ENCODE results near the gene SLC7A14.

The SLC7A14 gene

DNA sequence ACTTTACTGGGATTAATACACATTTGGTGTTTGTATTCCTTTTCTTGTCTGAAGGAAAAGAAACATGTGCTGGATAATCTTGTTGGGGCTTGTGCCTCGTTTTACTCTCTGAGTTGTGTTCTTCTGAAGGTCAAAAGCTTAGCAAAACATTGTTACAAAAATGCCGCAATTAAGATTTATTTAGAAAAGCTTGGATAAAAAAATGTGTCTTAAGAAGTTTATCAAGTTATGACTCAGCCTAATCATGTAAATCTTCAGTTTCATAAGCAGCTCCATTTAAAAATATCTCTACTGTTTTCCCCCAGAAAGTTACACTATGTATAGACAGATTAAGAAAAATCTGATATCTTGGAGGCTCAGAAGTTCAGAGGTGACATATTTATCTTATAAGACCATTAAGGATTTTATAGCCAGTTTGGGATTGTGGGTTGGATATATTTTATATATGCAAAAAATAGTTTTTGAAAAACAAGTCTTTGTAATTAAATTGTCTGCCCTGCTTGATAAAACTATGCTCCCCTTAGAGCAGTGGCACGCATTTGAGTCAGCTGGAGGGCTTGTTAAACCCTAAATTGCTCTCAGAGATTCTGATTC, 110.7 kb downstream of the SLC7A14 start:
- H3K36me3 ChIP-seq (ENCODE audit: insufficient read depth, low read length), result no peaks in the 10 kb centered on the region
- no peak for ATAC-seq (ENCODE audit: insufficient read depth, low read depth)
- DNase-seq, result no peak

DNA sequence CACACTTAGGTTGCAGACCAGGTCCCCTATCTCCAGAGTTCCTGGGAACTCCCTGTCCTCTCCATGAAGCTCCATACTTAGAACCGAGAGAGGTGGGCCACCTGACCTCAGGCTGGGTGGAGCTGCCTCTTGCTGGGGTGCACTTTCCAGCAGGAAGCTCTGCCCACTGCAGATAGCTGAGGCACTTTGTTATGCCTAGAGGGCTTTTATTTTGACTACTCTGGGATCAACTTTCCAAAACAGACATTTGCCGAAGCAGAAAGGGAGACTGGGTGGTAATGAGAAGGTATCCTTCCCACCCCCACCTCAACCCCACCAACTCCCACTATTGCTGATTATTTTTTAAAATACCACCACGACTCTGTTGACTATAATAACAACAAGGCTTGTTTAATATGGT, 112.5 kb downstream of the SLC7A14 start:
- Histone ChIP-seq H3K4me2 (ENCODE audit: insufficient read depth, low read length) (no peak overlapping the region), H3K27me3 (ENCODE audit: insufficient read depth, low read length, poor library complexity) (peaks cover 13% of the 10 kb centered on the region), H3K4me3 (ENCODE audit: low read depth in 1 of 2, low read length in 2 of 2) (no peak overlapping the region), H3K79me2 (ENCODE audit: insufficient read depth, low read length) (no peaks in the 10 kb centered on the region), H3K36me3 (ENCODE audit: insufficient read depth, low read length) (no peaks in the 10 kb centered on the region), H3K9me3 (ENCODE audit: insufficient read depth, low read length, severe bottlenecking) (no peaks in the 10 kb centered on the region), H4K20me1 (ENCODE audit: insufficient read depth, low read length) (no peaks in the 10 kb centered on the region), H2AFZ (ENCODE audit: low read depth, low read length) (no peak overlapping the region), H3K4me1 (ENCODE audit: insufficient read depth, low read length) (no peaks in the 10 kb centered on the region), H3K9ac (ENCODE audit: low read depth, low read length) (no peak overlapping the region), H3K27ac (ENCODE audit: low read length) (no peak overlapping the region)
- ATAC-seq (ENCODE audit: insufficient read depth, low read depth) (no peak), DNase-seq (no peak)
- TF ChIP-seq, protein P1, sequence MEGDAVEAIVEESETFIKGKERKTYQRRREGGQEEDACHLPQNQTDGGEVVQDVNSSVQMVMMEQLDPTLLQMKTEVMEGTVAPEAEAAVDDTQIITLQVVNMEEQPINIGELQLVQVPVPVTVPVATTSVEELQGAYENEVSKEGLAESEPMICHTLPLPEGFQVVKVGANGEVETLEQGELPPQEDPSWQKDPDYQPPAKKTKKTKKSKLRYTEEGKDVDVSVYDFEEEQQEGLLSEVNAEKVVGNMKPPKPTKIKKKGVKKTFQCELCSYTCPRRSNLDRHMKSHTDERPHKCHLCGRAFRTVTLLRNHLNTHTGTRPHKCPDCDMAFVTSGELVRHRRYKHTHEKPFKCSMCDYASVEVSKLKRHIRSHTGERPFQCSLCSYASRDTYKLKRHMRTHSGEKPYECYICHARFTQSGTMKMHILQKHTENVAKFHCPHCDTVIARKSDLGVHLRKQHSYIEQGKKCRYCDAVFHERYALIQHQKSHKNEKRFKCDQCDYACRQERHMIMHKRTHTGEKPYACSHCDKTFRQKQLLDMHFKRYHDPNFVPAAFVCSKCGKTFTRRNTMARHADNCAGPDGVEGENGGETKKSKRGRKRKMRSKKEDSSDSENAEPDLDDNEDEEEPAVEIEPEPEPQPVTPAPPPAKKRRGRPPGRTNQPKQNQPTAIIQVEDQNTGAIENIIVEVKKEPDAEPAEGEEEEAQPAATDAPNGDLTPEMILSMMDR (IDR thresholded peaks at IDR 0.05; ENCODE audit: borderline replicate concordance, extremely low read depth, low read length, poor library complexity, severe bottlenecking), result no peak
- no peak for TF ChIP-seq EZH2 (IDR thresholded peaks at IDR 0.05; ENCODE audit: borderline replicate concordance, low read depth, low read length, severe bottlenecking)

More for the DNA sequence above, 110.7 kb downstream of the SLC7A14 start:
- H4K20me1 ChIP-seq (ENCODE audit: insufficient read depth, low read length), result no peaks in the 10 kb centered on the region
- H3K9ac ChIP-seq (ENCODE audit: low read depth, low read length), result no peak overlapping the region
- no peaks in the 10 kb centered on the region for H3K4me1 ChIP-seq (ENCODE audit: insufficient read depth, low read length)
- H3K4me3 ChIP-seq (ENCODE audit: low read depth in 1 of 2, low read length in 2 of 2), result no peak overlapping the region
- H3K4me2 ChIP-seq (ENCODE audit: insufficient read depth, low read length), result no peak overlapping the region
- no peaks in the 10 kb centered on the region for H3K79me2 ChIP-seq (ENCODE audit: insufficient read depth, low read length)
- no peak for TF ChIP-seq EZH2 (IDR thresholded peaks at IDR 0.05; ENCODE audit: borderline replicate concordance, low read depth, low read length, severe bottlenecking)
- TF ChIP-seq, protein P1 (IDR thresholded peaks at IDR 0.05; ENCODE audit: borderline replicate concordance, extremely low read depth, low read length, poor library complexity, severe bottlenecking), result no peak
- no peaks in the 10 kb centered on the region for H3K9me3 ChIP-seq (ENCODE audit: insufficient read depth, low read length, severe bottlenecking)
- H3K27ac ChIP-seq (ENCODE audit: low read length), result no peak overlapping the region
- H2AFZ ChIP-seq (ENCODE audit: low read depth, low read length), result no peak overlapping the region
- peaks cover 9% of the 10 kb centered on the region for H3K27me3 ChIP-seq (ENCODE audit: insufficient read depth, low read length, poor library complexity)

DNA sequence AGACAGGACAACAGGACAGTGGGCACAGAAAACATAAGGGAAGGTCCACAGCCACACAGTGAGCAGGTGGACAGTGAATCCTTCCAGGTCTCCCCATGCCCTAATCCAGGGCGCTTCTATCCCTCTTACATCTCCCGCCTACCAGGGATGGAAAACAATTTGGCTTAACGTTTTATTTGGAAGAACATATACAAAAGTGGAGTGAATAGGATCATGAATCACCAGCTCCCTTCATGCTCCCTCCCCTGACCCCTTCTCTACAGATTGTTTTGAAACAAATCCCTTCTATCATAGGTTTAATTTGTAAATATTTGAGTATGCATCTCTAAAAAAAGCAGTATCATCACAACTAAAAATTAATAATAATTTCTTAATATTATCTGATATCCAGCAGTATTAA, 114.7 kb downstream of the SLC7A14 start:
- Histone ChIP-seq H3K9me3 (ENCODE audit: insufficient read depth, low read length, severe bottlenecking) (no peaks in the 10 kb centered on the region), H3K27me3 (ENCODE audit: insufficient read depth, low read length, poor library complexity) (peaks cover 13% of the 10 kb centered on the region), H3K4me2 (ENCODE audit: insufficient read depth, low read length) (no peak overlapping the region), H2AFZ (ENCODE audit: low read depth, low read length) (no peak overlapping the region), H3K79me2 (ENCODE audit: insufficient read depth, low read length) (no peaks in the 10 kb centered on the region), H4K20me1 (ENCODE audit: insufficient read depth, low read length) (no peaks in the 10 kb centered on the region), H3K36me3 (ENCODE audit: insufficient read depth, low read length) (no peaks in the 10 kb centered on the region), H3K27ac (ENCODE audit: low read length) (no peak overlapping the region), H3K4me1 (ENCODE audit: insufficient read depth, low read length) (no peaks in the 10 kb centered on the region), H3K4me3 (ENCODE audit: low read depth in 1 of 2, low read length in 2 of 2) (no peak overlapping the region), H3K9ac (ENCODE audit: low read depth, low read length) (no peak overlapping the region)
- no peak for ATAC-seq (ENCODE audit: insufficient read depth, low read depth)
- DNase-seq, result no peak
- no peak for TF ChIP-seq EZH2 (IDR thresholded peaks at IDR 0.05; ENCODE audit: borderline replicate concordance, low read depth, low read length, severe bottlenecking)
- TF ChIP-seq, protein P1 (IDR thresholded peaks at IDR 0.05; ENCODE audit: borderline replicate concordance, extremely low read depth, low read length, poor library complexity, severe bottlenecking), result no peak
